ENCODE data around the gene P2RY2.
"Not testable (repeated sequence)": the region's sequence is repeated elsewhere in the genome, so short reads cannot be mapped to it uniquely, and the experiment has no call there.

P2RY2 gene

GRCh38 chr11:73269459-73270015, 51.5 kb downstream of the P2RY2 start:
- no peaks in the 10 kb centered on the region for H3K4me1 Mint-ChIP-seq
- DNase-seq (ENCODE audit: low spot score in 2 of 2) (no peak), ATAC-seq (no peak)
- no peak overlapping the region for H3K27ac Mint-ChIP-seq
- H3K9me3 Mint-ChIP-seq, result no peaks in the 10 kb centered on the region
- H3K4me3 Mint-ChIP-seq, result no peak overlapping the region
- peaks cover 4% of the 10 kb centered on the region for H3K36me3 Mint-ChIP-seq

GRCh38 chr11:73270016-73270854, 52.2 kb downstream of the P2RY2 start:
- H3K27ac Mint-ChIP-seq, result no peak overlapping the region
- DNase-seq (ENCODE audit: low spot score in 2 of 2) (no peak), ATAC-seq (no peak)
- no peak overlapping the region for H3K4me3 Mint-ChIP-seq
- peaks cover 4% of the 10 kb centered on the region for H3K36me3 Mint-ChIP-seq
- H3K4me1 Mint-ChIP-seq, result no peaks in the 10 kb centered on the region
- no peaks in the 10 kb centered on the region for H3K9me3 Mint-ChIP-seq

- H3K9me3 Mint-ChIP-seq, result no peaks in the 10 kb centered on the region
- DNase-seq (ENCODE audit: low spot score in 2 of 2), result no peak
- no peak overlapping the region for H3K27ac Mint-ChIP-seq
- H3K4me3 Mint-ChIP-seq, result no peak overlapping the region
- H3K4me1 Mint-ChIP-seq, result no peaks in the 10 kb centered on the region
- H3K36me3 Mint-ChIP-seq, result peaks cover 4% of the 10 kb centered on the region
- ATAC-seq, result no peak
Observed at GRCh38 chr11:73270855-73271477, 52.9 kb downstream of the P2RY2 start.

GRCh38 chr11:73271478-73271865, 53.4 kb downstream of the P2RY2 start:
- not testable (repeated sequence) for H3K4me3 Mint-ChIP-seq; H3K9me3 Mint-ChIP-seq; ATAC-seq; H3K27ac Mint-ChIP-seq; H3K36me3 Mint-ChIP-seq; DNase-seq (ENCODE audit: low spot score in 2 of 2); H3K4me1 Mint-ChIP-seq

GRCh38 chr11:73271936-73272679, 54.0 kb downstream of the P2RY2 start, which contains the start of gene P2RY6:
Gene P2RY6 (plus strand): TSS chr11:73272338. CDS start chr11:73296519, 24,181 bp downstream.
- H3K36me3 Mint-ChIP-seq, result peaks cover 4% of the 10 kb centered on the region
- ATAC-seq, result no peak
- H3K4me1 Mint-ChIP-seq, result no peaks in the 10 kb centered on the region
- H3K4me3 Mint-ChIP-seq, result no peak within 1 kb of the TSS
- H3K9me3 Mint-ChIP-seq, result no peaks in the 10 kb centered on the region
- no peak within 1 kb of the TSS for H3K27ac Mint-ChIP-seq
- DNase-seq (ENCODE audit: low spot score in 2 of 2), result no peak

- Mint-ChIP-seq H3K9me3 (no peaks in the 10 kb centered on the region), H3K36me3 (peaks cover 4% of the 10 kb centered on the region), H3K4me1 (no peaks in the 10 kb centered on the region), H3K4me3 (no peak overlapping the region), H3K27ac (no peak overlapping the region)
- no peak for DNase-seq (ENCODE audit: low spot score in 2 of 2)
- ATAC-seq, result no peak
Observed at GRCh38 chr11:73272680-73273038, 54.6 kb downstream of the P2RY2 start.

GRCh38 chr11:73273222-73273895, 55.3 kb downstream of the P2RY2 start:
- H3K4me1 Mint-ChIP-seq, result no peaks in the 10 kb centered on the region
- ATAC-seq (no peak), DNase-seq (ENCODE audit: low spot score in 2 of 2) (no peak)
- no peak overlapping the region for H3K27ac Mint-ChIP-seq
- H3K36me3 Mint-ChIP-seq, result peaks cover 4% of the 10 kb centered on the region
- H3K4me3 Mint-ChIP-seq, result no peak overlapping the region
- H3K9me3 Mint-ChIP-seq, result no peaks in the 10 kb centered on the region

GRCh38 chr11:73274191-73274590, 56.1 kb downstream of the P2RY2 start:
- not testable (repeated sequence) for H3K9me3 Mint-ChIP-seq; H3K27ac Mint-ChIP-seq; ATAC-seq; H3K4me3 Mint-ChIP-seq; H3K36me3 Mint-ChIP-seq; DNase-seq (ENCODE audit: low spot score in 2 of 2); H3K4me1 Mint-ChIP-seq

GRCh38 chr11:73274722-73275380, 56.8 kb downstream of the P2RY2 start:
- H3K4me1 Mint-ChIP-seq, result no peaks in the 10 kb centered on the region
- H3K27ac Mint-ChIP-seq, result no peak overlapping the region

DNA sequence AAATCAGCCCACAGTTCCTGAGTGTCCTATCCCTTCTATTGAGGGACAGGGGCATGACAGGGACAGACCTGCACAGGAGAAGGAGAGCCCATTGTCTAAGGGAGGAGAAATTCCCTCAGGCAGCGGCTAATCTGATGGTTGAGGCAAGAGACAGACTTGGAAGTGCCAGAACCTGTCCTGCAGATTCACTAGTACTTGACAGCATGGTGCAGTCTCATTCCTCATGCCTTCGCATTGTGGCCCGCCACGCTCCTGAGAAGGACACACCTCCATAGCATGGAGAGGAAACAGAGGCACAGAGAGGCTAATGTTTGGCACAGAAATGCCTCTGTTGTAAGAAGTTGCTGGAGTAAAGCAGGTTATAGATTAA, 57.3 kb downstream of the P2RY2 start:
- ATAC-seq (no peak), DNase-seq (ENCODE audit: low spot score in 2 of 2) (no peak)
- peaks cover 4% of the 10 kb centered on the region for H3K36me3 Mint-ChIP-seq
- peaks cover under 1% of the 10 kb centered on the region for H3K4me1 Mint-ChIP-seq
- H3K27ac Mint-ChIP-seq, result no peak overlapping the region
- no peak overlapping the region for H3K4me3 Mint-ChIP-seq
- no peaks in the 10 kb centered on the region for H3K9me3 Mint-ChIP-seq

More at GRCh38 chr11:73274722-73275380, 56.8 kb downstream of the P2RY2 start:
- H3K36me3 Mint-ChIP-seq, result peaks cover 4% of the 10 kb centered on the region
- no peak for ATAC-seq
- DNase-seq (ENCODE audit: low spot score in 2 of 2), result no peak
- H3K4me3 Mint-ChIP-seq, result no peak overlapping the region
- H3K9me3 Mint-ChIP-seq, result no peaks in the 10 kb centered on the region

DNA sequence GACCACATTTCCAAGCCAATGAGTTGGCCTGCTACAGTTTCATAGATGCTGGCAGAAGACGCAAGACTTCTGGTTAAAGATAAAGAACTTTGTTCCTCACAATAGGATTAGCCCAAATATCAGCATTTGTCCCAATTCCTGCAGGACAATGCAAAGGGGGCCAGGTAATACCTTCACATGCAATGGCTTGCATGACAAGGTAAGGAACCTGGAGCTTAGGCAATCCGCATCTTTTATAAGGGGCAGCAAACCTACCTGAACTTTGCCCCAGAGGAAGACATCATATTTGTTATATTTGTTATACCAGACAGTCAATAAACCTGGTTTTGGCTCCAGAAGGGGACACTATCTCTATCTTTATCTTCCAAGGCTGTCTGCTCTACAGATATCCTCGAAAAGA, 59.4 kb downstream of the P2RY2 start:
- no peak overlapping the region for H3K4me3 Mint-ChIP-seq
- H3K36me3 Mint-ChIP-seq, result peaks cover 4% of the 10 kb centered on the region
- H3K9me3 Mint-ChIP-seq, result no peaks in the 10 kb centered on the region
- peaks cover 14% of the 10 kb centered on the region for H3K4me1 Mint-ChIP-seq
- H3K27ac Mint-ChIP-seq, result no peak overlapping the region
- DNase-seq (ENCODE audit: low spot score in 2 of 2) (no peak), ATAC-seq (no peak)

DNA sequence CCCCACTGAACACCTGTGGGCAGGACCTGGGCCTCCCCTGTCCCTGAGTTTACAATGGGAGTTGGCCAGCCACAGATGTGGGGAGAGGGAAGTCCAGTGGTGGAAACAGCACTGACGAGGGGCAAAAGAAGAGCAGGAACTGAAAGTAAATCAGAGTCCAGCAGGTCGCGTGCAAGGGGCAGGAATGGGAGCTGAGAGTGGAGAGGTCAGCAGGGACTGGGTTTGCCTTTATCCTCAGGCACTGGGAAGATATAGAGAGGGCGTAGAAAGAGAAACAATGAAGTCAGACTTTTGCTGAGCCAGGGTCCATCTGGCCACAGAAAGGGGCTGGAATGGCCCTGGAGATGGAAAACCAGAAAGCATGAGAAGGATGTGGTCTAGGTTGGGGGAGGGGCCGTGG, 62.5 kb downstream of the P2RY2 start:
- peaks cover 14% of the 10 kb centered on the region for H3K4me1 Mint-ChIP-seq
- ATAC-seq (no peak), DNase-seq (ENCODE audit: low spot score in 2 of 2) (no peak)
- no peaks in the 10 kb centered on the region for H3K9me3 Mint-ChIP-seq
- H3K4me3 Mint-ChIP-seq, result no peak overlapping the region
- H3K27ac Mint-ChIP-seq, result no peak overlapping the region
- no peaks in the 10 kb centered on the region for H3K36me3 Mint-ChIP-seq

DNA sequence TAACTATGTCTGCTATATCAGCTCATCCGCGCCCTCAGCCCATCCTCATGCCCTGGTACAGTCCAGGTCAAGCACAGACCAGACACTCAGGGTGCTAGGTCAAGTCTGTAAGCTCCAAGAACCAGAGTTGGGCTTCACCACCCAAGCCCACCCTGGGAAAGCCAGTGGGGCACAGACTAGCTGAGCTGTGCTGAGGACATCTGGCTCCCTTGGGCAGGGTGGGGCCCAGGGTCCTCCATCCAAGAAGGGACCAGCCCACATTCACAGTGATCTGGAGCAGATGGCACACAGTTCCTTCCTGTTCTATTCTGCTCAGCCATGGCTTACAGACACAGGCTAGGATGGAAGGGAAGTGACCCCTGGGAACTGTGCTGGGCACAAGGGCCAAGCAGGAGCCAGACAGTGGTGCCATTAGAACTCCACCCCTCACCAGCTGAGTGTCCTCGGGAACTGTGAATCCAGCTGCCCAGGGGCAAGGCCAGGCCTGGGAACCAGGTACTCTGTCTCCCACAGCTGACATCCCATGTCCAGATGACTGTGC, 63.2 kb downstream of the P2RY2 start:
- no peak for ATAC-seq
- Mint-ChIP-seq H3K27ac (no peak overlapping the region), H3K4me1 (peaks cover 14% of the 10 kb centered on the region), H3K36me3 (no peaks in the 10 kb centered on the region), H3K9me3 (no peaks in the 10 kb centered on the region), H3K4me3 (no peak overlapping the region)
- DNase-seq (ENCODE audit: low spot score in 2 of 2), result no peak

- Mint-ChIP-seq H3K36me3 (no peaks in the 10 kb centered on the region), H3K4me3 (no peak overlapping the region), H3K9me3 (no peaks in the 10 kb centered on the region), H3K27ac (no peak overlapping the region), H3K4me1 (peaks cover 14% of the 10 kb centered on the region)
- ATAC-seq (peak; percentile 17), DNase-seq (ENCODE audit: low spot score in 2 of 2) (no peak)
Observed at GRCh38 chr11:73281796-73282660, 63.9 kb downstream of the P2RY2 start.

Data from stimulated activated effector memory CD8-positive, alpha-beta T cell treated with anti-CD3 and anti-CD28 coated beads, Interleukin-12 subunit alpha, Interleukin-12 subunit beta, amount 100 ng/mL, for 72 hours (primary cell).